ENCODE measurements around the gene EIF2D. TPM values are rescaled to one million over a fixed set of nuclear protein-coding genes. Genes with fewer than 3 reads are reported as not detected.

EIF2D gene
- total RNA-seq, 1 experiment from 2014 or later = 110 TPM

GRCh38 chr1:206591696-206592095 is 20.6 kb downstream of the EIF2D start:
- H3K4me3 Mint-ChIP-seq (ENCODE audit: unreplicated experiment) = no peak overlapping the region
- peaks cover 76% of the 10 kb centered on the region for H3K36me3 Mint-ChIP-seq (ENCODE audit: insufficient read depth, unreplicated experiment)
- ChIA-PET CTCF (interaction anchor here (0.6 to 5.9 kb wide), 26 partner anchors 8 to 390 kb away, joined by 3 to 61 read pairs (median 4); partner anchors contain the start of genes EIF2D and IKBKE), POLR2A (interaction anchor here (0.6 to 1.9 kb wide), 7 partner anchors 11 to 453 kb away, joined by 3 to 6 read pairs (median 3); partner anchors contain the start of gene EIF2D)
- no peak for TF ChIP-seq CTCF (IDR thresholded peaks at IDR 0.05; ENCODE audit: unreplicated experiment)
- H3K27ac Mint-ChIP-seq (ENCODE audit: low read depth, unreplicated experiment) = peak overlapping the region; percentile 66
- intact Hi-C loops (cut with micrococcal nuclease) = no loop called here
- DNase-seq (ENCODE audit: unreplicated experiment) = no peak
- H3K9me3 Mint-ChIP-seq (ENCODE audit: unreplicated experiment) = no peaks in the 10 kb centered on the region
- no peaks in the 10 kb centered on the region for H3K27me3 Mint-ChIP-seq (ENCODE audit: insufficient read depth, unreplicated experiment)
- H3K4me1 Mint-ChIP-seq (ENCODE audit: insufficient read depth, unreplicated experiment) = peaks cover 27% of the 10 kb centered on the region
- BruUV-seq (replicated peaks) = no TSS peak

- no peak for TF ChIP-seq CTCF (IDR thresholded peaks at IDR 0.05; ENCODE audit: unreplicated experiment)
- CTCF ChIA-PET = interaction anchor here (0.6 to 5.9 kb wide), 24 partner anchors 7 to 390 kb away, joined by 3 to 61 read pairs (median 4); partner anchors contain the start of genes EIF2D and IKBKE
- Mint-ChIP-seq H3K4me3 (ENCODE audit: unreplicated experiment) (no peak overlapping the region), H3K4me1 (ENCODE audit: insufficient read depth, unreplicated experiment) (peaks cover 27% of the 10 kb centered on the region), H3K27me3 (ENCODE audit: insufficient read depth, unreplicated experiment) (no peaks in the 10 kb centered on the region), H3K27ac (ENCODE audit: low read depth, unreplicated experiment) (peak overlapping the region; percentile 66), H3K9me3 (ENCODE audit: unreplicated experiment) (no peaks in the 10 kb centered on the region), H3K36me3 (ENCODE audit: insufficient read depth, unreplicated experiment) (peaks cover 76% of the 10 kb centered on the region)
- no peak for DNase-seq (ENCODE audit: unreplicated experiment)
- no TSS peak for BruUV-seq (replicated peaks)
- intact Hi-C loops (cut with micrococcal nuclease) = no loop called here
- POLR2A ChIA-PET = interaction anchor here (0.6 to 1.9 kb wide), 6 partner anchors 10 to 46 kb away, joined by 3 to 6 read pairs (median 4); partner anchors contain the start of gene EIF2D
These were observed 21.0 kb downstream of the EIF2D start for GRCh38 chr1:206591226-206591625.

GRCh38 chr1:206590025-206590758 is 22.1 kb downstream of the EIF2D start:
- CTCF ChIA-PET = interaction anchor here (1.1 to 22.6 kb wide), 6 partner anchors 74 to 120 kb away, joined by 3 to 851 read pairs (median 17); partner anchors contain the start of genes IKBKE and RASSF5
- POLR2A ChIA-PET = no interaction called here
- Mint-ChIP-seq H3K27ac (ENCODE audit: low read depth, unreplicated experiment) (peak overlapping the region; percentile 66), H3K9me3 (ENCODE audit: unreplicated experiment) (no peaks in the 10 kb centered on the region), H3K4me3 (ENCODE audit: unreplicated experiment) (no peak overlapping the region), H3K4me1 (ENCODE audit: insufficient read depth, unreplicated experiment) (peaks cover 28% of the 10 kb centered on the region), H3K27me3 (ENCODE audit: insufficient read depth, unreplicated experiment) (no peaks in the 10 kb centered on the region), H3K36me3 (ENCODE audit: insufficient read depth, unreplicated experiment) (peaks cover 76% of the 10 kb centered on the region)
- peak; percentile 41 for TF ChIP-seq CTCF (IDR thresholded peaks at IDR 0.05; ENCODE audit: unreplicated experiment)
- no TSS peak for BruUV-seq (replicated peaks)
- peak; percentile 95 for DNase-seq (ENCODE audit: unreplicated experiment)
- intact Hi-C loops (cut with micrococcal nuclease) = no loop called here

- peaks cover 66% of the 10 kb centered on the region for H3K36me3 Mint-ChIP-seq (ENCODE audit: insufficient read depth, unreplicated experiment)
- POLR2A ChIA-PET = interaction anchor here (0.9 to 1.0 kb wide), 2 partner anchors 13 to 50 kb away, joined by 3 read pairs; no protein-coding TSS in a partner anchor
- TF ChIP-seq CTCF (IDR thresholded peaks at IDR 0.05; ENCODE audit: unreplicated experiment) = no peak
- intact Hi-C loops (cut with micrococcal nuclease) = no loop called here
- H3K4me1 Mint-ChIP-seq (ENCODE audit: insufficient read depth, unreplicated experiment) = peaks cover 32% of the 10 kb centered on the region
- no peak overlapping the region for H3K4me3 Mint-ChIP-seq (ENCODE audit: unreplicated experiment)
- no peaks in the 10 kb centered on the region for H3K27me3 Mint-ChIP-seq (ENCODE audit: insufficient read depth, unreplicated experiment)
- peak overlapping the region; percentile 66 for H3K27ac Mint-ChIP-seq (ENCODE audit: low read depth, unreplicated experiment)
- no TSS peak for BruUV-seq (replicated peaks)
- CTCF ChIA-PET = interaction anchor here (0.5 to 22.6 kb wide), 16 partner anchors 11 to 392 kb away, joined by 3 to 851 read pairs (median 4); partner anchors contain the start of genes EIF2D, IKBKE and RASSF5
- H3K9me3 Mint-ChIP-seq (ENCODE audit: unreplicated experiment) = no peaks in the 10 kb centered on the region
- peak; percentile 94 for DNase-seq (ENCODE audit: unreplicated experiment)
These were observed 23.1 kb downstream of the EIF2D start for GRCh38 chr1:206589206-206589605.
